ENCODE measurements around the gene TLR8.
A peak's percentile ranks its signal among the peaks of the same experiment; 100 is the strongest.
"Not testable (repeated sequence)": the region's sequence is repeated elsewhere in the genome, so short reads cannot be mapped to it uniquely, and the experiment has no call there.

Gene TLR8

GRCh38 chrX:12896935-12897334, 9.5 kb upstream of the TLR8 start:
- no peak for DNase-seq (ENCODE audit: low read depth in 2 of 3, low spot score in 2 of 3)

DNA sequence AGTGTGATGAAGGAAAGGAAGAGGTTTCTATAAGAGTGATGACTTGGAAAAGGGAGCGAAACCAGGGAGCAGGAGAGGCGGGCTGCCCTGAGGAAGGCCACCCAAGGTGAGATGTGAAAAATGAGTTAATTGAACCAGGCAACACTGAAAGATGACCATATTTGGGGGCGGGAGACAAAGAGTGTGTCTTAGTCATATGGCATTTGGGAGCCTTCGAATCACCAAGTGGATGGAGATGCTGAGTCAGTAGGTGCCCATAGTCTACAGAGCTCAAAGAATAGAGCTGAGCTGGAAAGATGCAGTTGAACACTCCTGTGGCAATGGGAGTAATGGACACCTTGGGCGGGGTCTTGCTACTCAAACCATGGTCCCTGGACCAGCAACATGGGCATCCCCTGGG, 8.3 kb upstream of the TLR8 start:
- no peak for DNase-seq (ENCODE audit: low read depth in 2 of 3, low spot score in 2 of 3)

DNA sequence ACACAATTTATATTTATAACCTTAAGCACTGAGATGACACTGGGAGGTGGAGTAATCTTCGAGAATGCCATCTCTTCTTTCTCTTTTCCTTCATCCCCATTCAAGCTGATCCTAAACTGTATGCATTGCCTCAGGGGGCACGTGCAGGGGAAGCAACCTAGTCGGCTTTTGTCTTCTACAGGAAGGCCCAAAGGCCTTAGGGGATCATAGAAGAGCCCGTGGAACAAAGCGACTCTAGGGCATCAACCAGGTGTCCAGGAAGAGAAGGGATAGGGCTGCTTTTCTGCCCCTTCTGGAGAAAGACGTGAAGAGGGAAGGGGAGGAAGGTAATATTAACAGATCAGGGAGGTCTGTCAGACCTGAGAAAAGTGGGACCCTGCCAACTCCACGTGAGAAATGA, 6.9 kb upstream of the TLR8 start:
- DNase-seq (ENCODE audit: low read depth in 2 of 3, low spot score in 2 of 3) = no peak

DNA sequence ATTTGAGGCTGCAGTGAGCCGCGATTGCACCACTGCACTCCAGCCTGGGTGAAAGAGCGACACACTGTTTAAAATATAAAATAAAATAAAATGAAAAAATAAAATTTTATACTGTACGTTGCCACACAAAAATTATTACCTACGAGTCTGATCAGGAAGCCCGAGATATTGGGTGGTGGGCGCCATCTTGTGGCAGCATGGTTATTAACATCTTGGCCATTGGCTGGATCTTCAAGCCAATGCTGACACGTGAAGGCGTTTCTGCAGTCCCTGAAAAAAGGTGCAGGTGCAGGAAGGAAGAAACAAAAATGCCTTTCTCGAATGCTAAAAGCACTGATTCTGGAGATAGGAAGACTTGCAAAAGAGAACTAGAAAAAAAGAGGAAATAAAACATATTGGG, 4.9 kb upstream of the TLR8 start:
- DNase-seq (ENCODE audit: low read depth in 2 of 3, low spot score in 2 of 3) = peak; percentile 22 to 23 (median 22)

- DNase-seq (ENCODE audit: low read depth in 2 of 3, low spot score in 2 of 3) = no peak
Measured at GRCh38 chrX:12903646-12904045, 2.8 kb upstream of the TLR8 start.

DNA sequence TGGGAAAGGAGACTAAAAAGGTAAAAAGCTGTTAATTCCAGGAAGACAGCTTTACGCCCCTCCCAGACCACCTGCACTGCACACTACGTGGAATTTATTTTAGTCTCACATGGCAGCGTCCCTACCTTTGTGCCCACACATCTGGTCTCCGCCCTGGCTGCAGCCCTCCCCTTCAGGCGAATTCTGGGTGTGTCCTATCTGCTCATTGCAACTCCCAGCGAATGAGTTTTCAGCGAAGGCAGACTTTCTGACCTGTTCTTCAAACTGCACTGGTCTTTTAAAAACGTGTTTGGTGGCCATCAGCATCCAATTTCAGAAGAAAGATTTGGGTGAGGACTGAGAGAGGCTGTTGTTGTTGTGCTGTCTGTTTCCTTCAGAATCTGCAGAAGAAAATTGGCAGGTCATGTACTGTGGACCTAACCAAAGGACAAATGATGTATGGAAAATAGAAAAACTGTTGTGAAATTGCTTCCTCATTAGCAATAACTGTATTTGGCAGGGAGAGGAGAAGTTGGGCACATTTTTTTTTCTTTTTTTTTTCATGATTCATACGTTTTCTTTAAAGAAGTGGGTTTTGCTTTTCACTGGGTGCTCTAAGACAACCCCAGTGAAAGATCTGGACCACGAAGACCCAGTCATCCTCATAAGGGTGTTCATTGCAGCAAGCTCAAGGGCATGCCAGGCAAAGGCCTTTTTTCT, 4.2 kb downstream of the TLR8 start:
- DNase-seq (ENCODE audit: low read depth in 2 of 3, low spot score in 2 of 3) = no peak

DNA sequence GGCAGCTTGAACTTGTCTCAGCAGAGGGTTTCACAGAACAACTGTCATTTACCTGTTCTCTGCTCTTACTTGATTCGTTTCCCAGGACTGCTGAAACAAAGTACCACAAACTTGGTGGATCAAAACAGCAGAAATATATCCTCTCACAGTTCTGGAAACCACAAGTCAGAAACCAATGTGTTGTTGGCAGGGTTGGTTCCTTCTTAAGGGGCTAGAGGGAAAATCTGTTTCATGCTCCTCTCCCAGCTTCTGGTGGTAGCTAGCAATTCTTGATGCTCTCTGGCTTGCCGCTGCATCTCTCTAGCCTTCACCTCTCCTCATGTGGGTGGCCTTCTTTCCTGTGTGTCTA, 4.7 kb downstream of the TLR8 start:
- no peak for DNase-seq (ENCODE audit: low read depth in 2 of 3, low spot score in 2 of 3)

GRCh38 chrX:12912791-12913482, 6.5 kb downstream of the TLR8 start:
- no peak for DNase-seq (ENCODE audit: low read depth in 2 of 3, low spot score in 2 of 3)

DNA sequence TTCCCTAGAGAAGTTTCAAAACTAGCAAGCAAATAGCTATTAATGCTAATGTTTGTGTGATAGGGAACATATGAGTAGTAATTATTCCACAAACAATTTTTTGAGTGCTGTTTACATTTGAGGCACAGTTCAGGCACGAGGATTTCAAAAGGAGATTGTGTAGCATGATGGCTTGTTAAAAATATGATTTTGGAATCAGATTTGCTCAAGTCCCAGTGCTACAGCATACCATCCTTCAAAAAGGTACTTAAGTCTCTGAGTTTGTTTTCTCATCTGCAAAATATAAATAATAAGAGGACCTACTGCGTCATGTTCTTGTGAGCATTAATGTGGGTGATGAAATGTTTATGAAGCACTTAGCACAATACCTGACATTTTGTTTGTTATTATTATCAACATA, 11.3 kb downstream of the TLR8 start:
- no peak for DNase-seq (ENCODE audit: low read depth in 2 of 3, low spot score in 2 of 3)

DNA sequence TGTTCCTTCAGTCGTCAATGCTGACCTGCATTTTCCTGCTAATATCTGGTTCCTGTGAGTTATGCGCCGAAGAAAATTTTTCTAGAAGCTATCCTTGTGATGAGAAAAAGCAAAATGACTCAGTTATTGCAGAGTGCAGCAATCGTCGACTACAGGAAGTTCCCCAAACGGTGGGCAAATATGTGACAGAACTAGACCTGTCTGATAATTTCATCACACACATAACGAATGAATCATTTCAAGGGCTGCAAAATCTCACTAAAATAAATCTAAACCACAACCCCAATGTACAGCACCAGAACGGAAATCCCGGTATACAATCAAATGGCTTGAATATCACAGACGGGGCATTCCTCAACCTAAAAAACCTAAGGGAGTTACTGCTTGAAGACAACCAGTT, 12.6 kb downstream of the TLR8 start:
- no peak for DNase-seq (ENCODE audit: low read depth in 2 of 3, low spot score in 2 of 3)

- no peak for DNase-seq (ENCODE audit: low read depth in 2 of 3, low spot score in 2 of 3)
Measured at GRCh38 chrX:12919620-12920019, 13.2 kb downstream of the TLR8 start.

DNA sequence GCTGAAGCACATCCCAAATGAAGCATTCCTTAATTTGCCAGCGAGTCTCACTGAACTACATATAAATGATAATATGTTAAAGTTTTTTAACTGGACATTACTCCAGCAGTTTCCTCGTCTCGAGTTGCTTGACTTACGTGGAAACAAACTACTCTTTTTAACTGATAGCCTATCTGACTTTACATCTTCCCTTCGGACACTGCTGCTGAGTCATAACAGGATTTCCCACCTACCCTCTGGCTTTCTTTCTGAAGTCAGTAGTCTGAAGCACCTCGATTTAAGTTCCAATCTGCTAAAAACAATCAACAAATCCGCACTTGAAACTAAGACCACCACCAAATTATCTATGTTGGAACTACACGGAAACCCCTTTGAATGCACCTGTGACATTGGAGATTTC, 14.6 kb downstream of the TLR8 start:
- no peak for DNase-seq (ENCODE audit: low read depth in 2 of 3, low spot score in 2 of 3)

DNA sequence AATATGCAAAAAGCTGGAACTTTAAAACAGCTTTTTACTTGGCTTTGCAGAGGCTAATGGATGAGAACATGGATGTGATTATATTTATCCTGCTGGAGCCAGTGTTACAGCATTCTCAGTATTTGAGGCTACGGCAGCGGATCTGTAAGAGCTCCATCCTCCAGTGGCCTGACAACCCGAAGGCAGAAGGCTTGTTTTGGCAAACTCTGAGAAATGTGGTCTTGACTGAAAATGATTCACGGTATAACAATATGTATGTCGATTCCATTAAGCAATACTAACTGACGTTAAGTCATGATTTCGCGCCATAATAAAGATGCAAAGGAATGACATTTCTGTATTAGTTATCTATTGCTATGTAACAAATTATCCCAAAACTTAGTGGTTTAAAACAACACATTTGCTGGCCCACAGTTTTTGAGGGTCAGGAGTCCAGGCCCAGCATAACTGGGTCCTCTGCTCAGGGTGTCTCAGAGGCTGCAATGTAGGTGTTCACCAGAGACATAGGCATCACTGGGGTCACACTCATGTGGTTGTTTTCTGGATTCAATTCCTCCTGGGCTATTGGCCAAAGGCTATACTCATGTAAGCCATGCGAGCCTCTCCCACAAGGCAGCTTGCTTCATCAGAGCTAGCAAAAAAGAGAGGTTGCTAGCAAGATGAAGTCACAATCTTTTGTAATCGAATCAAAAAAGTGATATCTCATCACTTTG, 15.6 kb downstream of the TLR8 start:
- DNase-seq (ENCODE audit: low read depth in 2 of 3, low spot score in 2 of 3) = no peak

- no peak for DNase-seq (ENCODE audit: low read depth in 2 of 3, low spot score in 2 of 3)
Measured at GRCh38 chrX:12922599-12922919, 16.1 kb downstream of the TLR8 start.

DNA sequence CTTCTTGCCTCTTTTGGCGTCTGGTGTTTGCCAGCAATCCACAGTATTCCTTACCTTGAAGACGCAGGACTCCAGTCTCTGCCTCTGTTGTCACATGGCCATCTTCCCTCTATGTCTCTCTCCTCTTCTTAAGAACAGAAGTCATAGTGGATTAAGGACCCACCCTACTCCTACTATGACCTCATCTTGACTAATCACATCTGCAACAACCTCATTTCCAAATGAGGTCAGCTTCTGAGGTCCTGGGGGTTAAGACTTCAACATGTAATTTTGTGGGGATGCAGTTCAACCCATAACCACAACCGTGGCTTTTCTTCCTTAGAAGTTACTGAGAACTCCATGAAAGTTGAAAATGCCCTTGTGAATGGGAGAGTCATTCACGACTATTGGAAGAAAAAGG, 23.3 kb downstream of the TLR8 start:
- no peak for DNase-seq (ENCODE audit: low read depth in 2 of 3, low spot score in 2 of 3)

- no peak for DNase-seq (ENCODE audit: low read depth in 2 of 3, low spot score in 2 of 3)
Measured at GRCh38 chrX:12930150-12930549, 23.7 kb downstream of the TLR8 start.

GRCh38 chrX:12932244-12932643, 25.8 kb downstream of the TLR8 start:
- DNase-seq (ENCODE audit: low read depth in 2 of 3, low spot score in 2 of 3) = no peak

DNA sequence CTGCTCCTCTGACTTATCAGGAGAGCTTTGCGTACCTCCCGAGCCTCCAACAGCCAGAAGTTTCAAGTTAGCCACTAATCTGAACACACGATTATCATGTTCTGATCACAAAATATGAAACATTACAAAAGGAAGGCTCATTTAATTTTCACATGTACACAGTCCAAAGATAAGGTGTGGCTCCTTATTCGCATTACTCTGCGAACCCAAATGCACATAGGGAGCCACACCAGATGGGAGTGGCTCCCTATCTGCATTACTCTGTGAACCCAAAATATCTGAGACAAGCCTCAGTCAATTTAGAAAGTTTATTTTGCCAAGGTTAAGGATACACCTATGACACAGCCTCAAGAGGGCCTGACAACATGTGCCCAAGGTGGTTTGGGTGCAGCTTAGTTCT, 28.4 kb downstream of the TLR8 start:
- no peak for DNase-seq (ENCODE audit: low read depth in 2 of 3, low spot score in 2 of 3)

DNA sequence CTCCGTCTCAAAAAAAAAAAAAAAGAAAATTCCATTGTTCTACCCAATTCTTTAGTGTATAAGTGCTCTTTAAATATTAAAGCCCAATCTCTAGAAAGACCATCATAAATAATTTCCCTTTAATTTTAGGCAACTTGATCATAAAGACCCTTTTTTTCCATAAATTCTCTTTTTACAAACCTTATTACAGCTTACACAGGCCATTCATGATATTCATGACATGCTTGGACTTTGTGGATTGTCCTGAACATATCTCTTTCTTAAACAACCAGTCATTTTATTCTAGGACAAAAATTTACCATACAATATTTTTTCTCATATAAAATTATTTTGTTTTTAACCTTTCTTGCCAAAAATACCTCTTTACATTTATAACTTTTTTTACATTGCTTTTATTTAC, 30.5 kb downstream of the TLR8 start:
- DNase-seq (ENCODE audit: low read depth in 2 of 3, low spot score in 2 of 3) = no peak

DNA sequence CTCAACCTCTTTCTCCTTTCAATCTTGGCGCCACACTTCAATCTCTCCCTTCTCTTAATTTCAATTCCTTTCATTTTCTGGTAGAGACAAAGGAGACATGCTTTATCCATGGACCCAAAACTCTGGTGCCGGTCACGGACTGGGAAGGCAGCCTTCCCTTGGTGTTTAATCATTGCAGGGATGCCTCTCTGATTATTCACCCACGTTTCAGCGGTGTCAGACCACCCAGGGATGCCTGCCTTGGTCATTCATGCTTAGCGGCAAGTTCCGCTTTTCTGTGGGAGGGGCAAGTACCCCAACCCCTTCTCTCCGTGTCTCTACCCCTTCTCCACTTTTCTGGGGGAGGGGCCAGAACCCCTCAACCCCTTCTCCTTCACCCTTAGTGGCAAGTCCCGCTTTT, 34.1 kb downstream of the TLR8 start:
- DNase-seq (ENCODE audit: low read depth in 2 of 3, low spot score in 2 of 3) = not testable (repeated sequence)

DNA sequence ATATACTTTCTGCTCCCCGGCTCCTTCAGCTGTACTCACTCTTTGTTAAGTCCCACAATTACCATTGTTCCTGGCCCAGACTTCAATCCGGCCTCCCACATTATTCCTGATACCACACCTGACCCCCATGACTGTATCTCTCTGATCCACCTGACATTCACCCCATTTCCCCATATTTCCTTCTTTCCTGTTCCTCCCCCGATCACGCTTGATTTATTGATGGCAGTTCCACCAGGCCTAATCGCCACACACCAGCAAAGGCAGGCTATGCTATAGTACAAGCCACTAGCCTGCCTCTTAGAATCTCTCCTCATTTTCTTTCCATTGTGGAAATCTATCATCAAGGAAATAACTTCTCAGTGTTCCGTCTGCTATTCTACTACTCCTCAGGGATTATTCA, 37.2 kb downstream of the TLR8 start:
- not testable (repeated sequence) for DNase-seq (ENCODE audit: low read depth in 2 of 3, low spot score in 2 of 3)

GRCh38 chrX:12944452-12944851, 38.0 kb downstream of the TLR8 start:
- DNase-seq (ENCODE audit: low read depth in 2 of 3, low spot score in 2 of 3) = not testable (repeated sequence)

DNA sequence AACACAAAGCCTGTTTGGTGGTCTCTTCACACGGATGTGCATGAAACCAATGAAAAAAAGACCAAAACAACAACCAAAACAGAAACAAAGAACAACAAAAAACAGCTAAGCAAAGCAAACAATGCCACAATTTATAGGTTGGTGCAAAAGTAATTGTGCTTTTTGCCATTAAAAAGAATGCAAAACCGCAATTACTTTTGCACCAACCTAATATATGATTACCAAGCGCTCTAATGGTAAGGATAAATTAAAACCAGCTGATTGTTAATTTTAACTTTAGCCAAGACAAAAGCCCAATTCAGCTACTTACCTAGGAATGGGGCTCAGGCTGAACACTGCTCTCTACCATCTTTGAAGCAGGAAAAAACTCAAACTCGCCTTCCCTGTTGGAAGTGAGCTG, 39.1 kb downstream of the TLR8 start:
- no peak for DNase-seq (ENCODE audit: low read depth in 2 of 3, low spot score in 2 of 3)
